GM23338 (cell line): ENCODE measurements around the gene PCNX1. TPM values are rescaled to one million over a fixed set of nuclear protein-coding genes. Genes with fewer than 3 reads are reported as not detected.

Experiments
- ATAC-seq: fragments of 200-7000 bp; cut with Tn5 transposase; 3 replicates; pipeline ENCODE4 v1.9.1; 2020
- DNase-seq: peaks from one replicate; pipeline ENCODE4 v3.0.0-alpha.2; 2015; ENCODE audit warnings: low spot score
- H2AFZ ChIP-seq: fragments of 200-600 bp; sonication (generic); 2 replicates; pipeline ENCODE4 v1.8.0; 2016; ENCODE audit warnings: antibody characterized with exemption, mild to moderate bottlenecking, moderate library complexity
- H3F3A ChIP-seq: fragments of 200-600 bp; sonication (generic); replicated peaks from 2 replicates; pipeline ENCODE4 v1.8.0; 2017; ENCODE audit warnings: antibody characterized with exemption, mixed run types, low read depth
- H3K27ac ChIP-seq: fragments of 200-600 bp; sonication (generic); 2 replicates; pipeline ENCODE4 v1.6.1; 2016; ENCODE audit warnings: low read depth
- H3K27me3 ChIP-seq: fragments of 200-600 bp; sonication (generic); 2 replicates; pipeline ENCODE4 v1.8.0; 2016; ENCODE audit warnings: mild to moderate bottlenecking, mixed run types, moderate library complexity; ENCODE audit not compliant: insufficient read depth
- H3K36me3 ChIP-seq: fragments of 200-600 bp; sonication (generic); 2 replicates; pipeline ENCODE4 v1.8.0; 2016; ENCODE audit warnings: mild to moderate bottlenecking; ENCODE audit not compliant: insufficient read depth
- H3K4me1 ChIP-seq: fragments of 200-600 bp; sonication (generic); 2 replicates; pipeline ENCODE4 v1.8.0; 2016; ENCODE audit warnings: mild to moderate bottlenecking, moderate library complexity; ENCODE audit not compliant: insufficient read depth
- H3K4me2 ChIP-seq: fragments of 200-600 bp; sonication (generic); 2 replicates; pipeline ENCODE4 v1.7.1; 2017; ENCODE audit warnings: mixed run types
- H3K4me3 ChIP-seq: fragments of 200-600 bp; sonication (generic); 2 replicates; pipeline ENCODE4 v1.6.1; 2016; ENCODE audit warnings: mixed run types
- H3K79me2 ChIP-seq: fragments of 200-600 bp; sonication (generic); replicated peaks from 2 replicates; pipeline ENCODE4 v1.8.0; 2017; ENCODE audit warnings: mild to moderate bottlenecking; ENCODE audit not compliant: insufficient read depth
- H3K9me2 ChIP-seq: fragments of 200-600 bp; sonication (generic); 2 replicates; pipeline ENCODE4 v1.8.0; 2017; ENCODE audit not compliant: insufficient read depth
- H4K20me1 ChIP-seq: fragments of 200-600 bp; sonication (generic); replicated peaks from 2 replicates; pipeline ENCODE4 v1.8.0; 2017; ENCODE audit warnings: mild to moderate bottlenecking; ENCODE audit not compliant: insufficient read depth
- H3K27ac Mint-ChIP-seq: 2 replicates; pipeline ENCODE4 v1.8.0; 2020; ENCODE audit warnings: inconsistent platforms, mild to moderate bottlenecking, moderate library complexity, mixed read lengths
- H3K27me3 Mint-ChIP-seq: 3 replicates; pipeline ENCODE4 v1.8.0; 2022; ENCODE audit warnings: low read depth, mild to moderate bottlenecking, moderate library complexity, mixed read lengths, inconsistent platforms; ENCODE audit not compliant: insufficient read depth, poor library complexity
- H3K36me3 Mint-ChIP-seq: 3 replicates; pipeline ENCODE4 v1.8.0; 2021; ENCODE audit warnings: low read depth, mild to moderate bottlenecking, inconsistent platforms, moderate library complexity, mixed read lengths
- H3K4me1 Mint-ChIP-seq: 3 replicates; pipeline ENCODE4 v1.8.0; 2020; ENCODE audit warnings: mild to moderate bottlenecking, inconsistent platforms, mixed read lengths
- H3K4me3 Mint-ChIP-seq: 3 replicates; pipeline ENCODE4 v1.8.0; 2021; ENCODE audit warnings: moderate library complexity, mild to moderate bottlenecking, inconsistent platforms, mixed read lengths
- H3K9me3 Mint-ChIP-seq: 3 replicates; pipeline ENCODE4 v1.8.0; 2020; ENCODE audit warnings: moderate library complexity, mild to moderate bottlenecking, inconsistent platforms, mixed read lengths
- CREB1 ChIP-seq: fragments of 250-450 bp; sonication (Bioruptor Pico); IDR thresholded peaks from 2 replicates; pipeline ENCODE4 v1.5.0; 2020; ENCODE audit warnings: low read depth, mild to moderate bottlenecking, moderate library complexity
- CTCF ChIP-seq, 2 experiments: fragments of 200-600 bp in 1 of 2; sonication (generic) in 1 of 2; conservative IDR thresholded peaks; 2 replicates each; pipeline versions ENCODE4 v1.5.1 to v1.6.1; 2016 to 2017; ENCODE audit warnings: antibody characterized with exemption in 2 of 2, low read depth in 2 of 2, mild to moderate bottlenecking in 2 of 2, moderate library complexity in 1 of 2
- ETS1 ChIP-seq: IDR thresholded peaks from 2 replicates; pipeline ENCODE4 v1.6.1; 2016; ENCODE audit warnings: antibody characterized with exemption
- EZH2 ChIP-seq: fragments of 200-600 bp; sonication (generic); IDR thresholded peaks from one replicate; pipeline ENCODE4 v1.8.0; 2017; ENCODE audit warnings: antibody characterized with exemption, mild to moderate bottlenecking, low read depth; ENCODE audit not compliant: unreplicated experiment
- EZH2phosphoT487 ChIP-seq: fragments of 200-600 bp; sonication (generic); IDR thresholded peaks from one replicate; pipeline ENCODE4 v1.8.1; 2018; ENCODE audit warnings: antibody characterized with exemption; ENCODE audit not compliant: unreplicated experiment
- JUNB ChIP-seq: IDR thresholded peaks from one replicate; pipeline ENCODE4 v1.6.1; 2016; ENCODE audit warnings: antibody characterized with exemption; ENCODE audit not compliant: unreplicated experiment
- NANOG ChIP-seq: IDR thresholded peaks from 2 replicates; pipeline ENCODE4 v1.6.1; 2016; ENCODE audit warnings: antibody characterized with exemption, borderline replicate concordance
- POLR2AphosphoS5 ChIP-seq: IDR thresholded peaks from 2 replicates; pipeline ENCODE4 v1.6.1; 2016; ENCODE audit warnings: antibody characterized with exemption, low read depth
- REST ChIP-seq: IDR thresholded peaks from one replicate; pipeline ENCODE4 v1.6.1; 2018; ENCODE audit warnings: antibody characterized with exemption; ENCODE audit not compliant: unreplicated experiment
- STAT1 ChIP-seq: IDR thresholded peaks from one replicate; pipeline ENCODE4 v1.6.1; 2016; ENCODE audit warnings: antibody characterized with exemption; ENCODE audit not compliant: unreplicated experiment
- ZNF114 ChIP-seq: fragments of 250-450 bp; sonication (Bioruptor Pico); IDR thresholded peaks from 2 replicates; pipeline ENCODE4 v1.5.0; 2020; ENCODE audit warnings: mild to moderate bottlenecking, moderate library complexity
- ZNF331 ChIP-seq: fragments of 250-450 bp; sonication (Bioruptor Pico); IDR thresholded peaks from 2 replicates; pipeline ENCODE4 v1.5.0; 2020; ENCODE audit warnings: low read depth, mild to moderate bottlenecking, moderate library complexity
- ZNF462 ChIP-seq: fragments of 250-450 bp; sonication (Bioruptor Pico); IDR thresholded peaks from 2 replicates; pipeline ENCODE4 v1.5.0; 2020; ENCODE audit warnings: mild to moderate bottlenecking, moderate library complexity
- polyA plus RNA-seq: library from polyadenylated mRNA; unstranded; fragments of >200 nt; fragmentation: Nextera tagmentation; extraction: Ambion mirVana; gene quantifications from 2 replicates; pipeline ENCODE4 v1.2.1, GENCODE V29; 2016
- total RNA-seq: library from RNA; depleted of rRNA; stranded (reverse); fragments of >200 nt; shearing (Covaris generic); gene quantifications from 2 replicates; pipeline ENCODE4 v1.2.3, GENCODE V29; 2014

The PCNX1 gene
- total and polyA plus RNA-seq, 2 experiments from 2014 or later, result 19.4 to 53.1 TPM

GRCh38 chr14:71060274-71060673, 153.0 kb downstream of the PCNX1 start:
- Histone ChIP-seq H3K36me3 (peaks cover 40% of the 10 kb centered on the region), H3K79me2 (no peaks in the 10 kb centered on the region)
- no peaks in the 10 kb centered on the region for H3K27me3 Mint-ChIP-seq

More at GRCh38 chr14:71060274-71060673, 153.0 kb downstream of the PCNX1 start:
- H3K36me3 Mint-ChIP-seq, result peaks cover 61% of the 10 kb centered on the region
- no peaks in the 10 kb centered on the region for H3K9me2 ChIP-seq
- H3K27ac Mint-ChIP-seq, result 0 out of 2 replicates have a peak overlapping the region, but pooled peaks have one; percentile 30
- ATAC-seq (no peak), DNase-seq (no peak)
- no peaks in the 10 kb centered on the region for H3K4me1 ChIP-seq
- H3K9me3 Mint-ChIP-seq, result peaks cover 2% of the 10 kb centered on the region; the same call in 2 of the 3 replicates
- H3K4me2 ChIP-seq, result no peak overlapping the region
- H3K27ac ChIP-seq, result no peak overlapping the region
- H3F3A ChIP-seq, result no peaks in the 10 kb centered on the region
- no peaks in the 10 kb centered on the region for H3K4me1 Mint-ChIP-seq
- H3K4me3 Mint-ChIP-seq, result no peak overlapping the region
- H3K4me3 ChIP-seq, result no peak overlapping the region
- H3K27me3 ChIP-seq, result no peaks in the 10 kb centered on the region
- no peaks in the 10 kb centered on the region for H4K20me1 ChIP-seq
- TF ChIP-seq STAT1 (no peak), POLR2AphosphoS5 (no peak), CREB1 (CRISPR knock-in tag) (no peak), REST (no peak), EZH2phosphoT487 (no peak), CTCF (conservative IDR thresholded peaks at IDR 0.05; ENCODE audit: low read depth in 2 of 2) (no peak), ZNF331 (CRISPR knock-in tag) (no peak), ZNF462 (CRISPR knock-in tag) (no peak), JUNB (no peak), ETS1 (no peak), NANOG (no peak), EZH2 (no peak), ZNF114 (CRISPR knock-in tag) (no peak)
- no peak overlapping the region for H2AFZ ChIP-seq
